K562 (cell line): Measurements from ENCODE around the gene EPHA2. TPM values are rescaled to one million over a fixed set of nuclear protein-coding genes. Genes with fewer than 3 reads are reported as not detected.
A peak's percentile ranks its signal among the peaks of the same experiment; 100 is the strongest.

Source experiments
- AFF1 ChIP-seq, 2 experiments: fragments of 450-650 bp; IDR thresholded peaks; 2 replicates each; pipeline ENCODE4 v1.6.1; 2018; ENCODE audit warnings: mild to moderate bottlenecking in 2 of 2, low read depth in 1 of 2; ENCODE audit not compliant: partially characterized antibody in 2 of 2
- ATF4 ChIP-seq: fragments of 450-650 bp; formaldehyde crosslinking; IDR thresholded peaks from 2 replicates; pipeline ENCODE4 v1.4.0; 2022; ENCODE audit warnings: mild to moderate bottlenecking, moderate library complexity
- BHLHE40 ChIP-seq: IDR thresholded peaks from 2 replicates; pipeline ENCODE4 v1.6.1; 2011; ENCODE audit warnings: low read length, improper control_type of control experiment
- DACH1 ChIP-seq: fragments of 450-650 bp; IDR thresholded peaks from 2 replicates; pipeline ENCODE4 v1.6.1; 2018; ENCODE audit not compliant: partially characterized antibody
- GABPA ChIP-seq: fragments of 200-800 bp; sonication (Bioruptor generic); conservative IDR thresholded peaks from 2 replicates; pipeline ENCODE4 v1.6.1; 2016; ENCODE audit warnings: low read depth, missing genetic modification characterization, missing compliant biosample characterization
- HDAC1 ChIP-seq, 2 experiments: fragments of 450-650 bp; IDR thresholded peaks; 2 replicates each; pipeline ENCODE4 v1.6.1; 2016 to 2017; ENCODE audit warnings: inconsistent platforms in 1 of 2, mild to moderate bottlenecking in 1 of 2, moderate library complexity in 1 of 2
- HDAC3 ChIP-seq: fragments of 450-650 bp; IDR thresholded peaks from 2 replicates; pipeline ENCODE4 v1.6.1; 2018; ENCODE audit warnings: borderline replicate concordance, mild to moderate bottlenecking, moderate library complexity; ENCODE audit not compliant: partially characterized antibody
- SMAD1 ChIP-seq: fragments of 150-350 bp; IDR thresholded peaks from 2 replicates; pipeline ENCODE4 v1.6.1; 2014; ENCODE audit warnings: low read length, low read depth; ENCODE audit not compliant: partially characterized antibody
- STAT6 ChIP-seq: sonication (generic); formaldehyde crosslinking; IDR thresholded peaks from 2 replicates; pipeline ENCODE4 v1.8.1; 2023; ENCODE audit warnings: mild to moderate bottlenecking, missing genetic modification reagents
- TFAM ChIP-seq: fragments of 250-450 bp; sonication (Bioruptor Pico); conservative IDR thresholded peaks from 2 replicates; pipeline ENCODE4 v1.5.0; 2021; ENCODE audit warnings: mild to moderate bottlenecking, moderate library complexity
- TSHZ1 ChIP-seq: fragments of 250-450 bp; sonication (Bioruptor Pico); IDR thresholded peaks from 2 replicates; pipeline ENCODE4 v1.4.0; 2020; ENCODE audit warnings: mild to moderate bottlenecking, moderate library complexity
- ZNF512 ChIP-seq: IDR thresholded peaks from 2 replicates; pipeline ENCODE4 v1.6.1; 2016; ENCODE audit warnings: missing genetic modification characterization, missing compliant biosample characterization
- polyA plus RNA-seq, 8 experiments: library from polyadenylated mRNA; depleted of rRNA in 4 of 8; stranded (reverse) in 5 of 8; unstranded in 3 of 8; fragments of >200 nt; fragmentation: Nextera tagmentation in 2 of 8; fragmentation: Illumina TruSeq in 1 of 8; extraction: Ambion mirVana in 2 of 8; extraction: Trizol in 1 of 8; gene quantifications; 2 replicates each; pipeline versions ENCODE4 v1.2.1 to v1.2.3, GENCODE V29; 2011 to 2014; ENCODE audit warnings: inconsistent platforms in 1 of 8, missing spikeins in 1 of 8
- total RNA-seq, 7 experiments: library from RNA; depleted of rRNA in 6 of 7; stranded (reverse); fragments of >200 nt in 6 of 7; fragmentation: Illumina TruSeq in 2 of 7; extraction: Trizol in 2 of 7; gene quantifications; 2 replicates each; pipeline versions ENCODE4 v1.2.1 to v1.2.3, GENCODE V29; 2011 to 2021; ENCODE audit warnings: low replicate concordance in 1 of 7
- TF ChIP-seq, protein P1 (sequence below): sonication (generic); formaldehyde crosslinking; IDR thresholded peaks from 2 replicates; pipeline ENCODE4 v1.9.0; 2022; ENCODE audit warnings: mild to moderate bottlenecking, missing genetic modification reagents

The EPHA2 gene
- total and polyA plus RNA-seq, 9 of the 15 experiments (the other 6 are each of a cell fraction or from before 2014, with no cell fraction given) = 0.04 to 0.40 (median 0.07) TPM; not detected in 4

DNA sequence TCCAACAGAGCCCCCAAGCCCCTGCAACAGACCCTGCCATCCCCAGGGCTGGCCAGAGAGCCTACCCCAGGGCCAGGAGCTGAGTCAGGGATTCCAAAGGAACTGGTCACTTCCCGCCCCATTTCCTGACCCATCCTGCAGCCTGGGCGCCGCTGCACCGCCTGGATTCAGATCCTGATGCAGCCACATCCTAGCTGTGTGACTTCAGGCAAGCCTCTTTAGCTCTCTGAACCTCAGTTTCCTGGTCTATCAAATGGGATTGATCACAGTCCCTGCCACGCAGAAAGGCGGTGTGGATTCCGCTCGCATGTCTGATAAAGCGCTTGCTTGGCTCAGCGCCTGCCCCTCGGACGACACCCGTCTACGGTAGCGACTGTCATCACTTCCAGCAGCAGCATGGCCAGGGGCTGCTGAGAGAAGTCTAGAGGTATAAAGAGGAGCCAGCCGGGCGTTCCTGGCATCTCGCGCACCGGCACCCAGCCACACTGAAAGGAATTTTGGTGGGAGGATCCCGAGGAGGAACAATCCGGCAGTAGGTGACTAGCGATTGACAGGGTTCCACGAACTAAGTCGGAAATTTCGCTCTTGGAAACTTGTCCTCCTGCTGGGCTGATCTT lies 10.1 kb downstream of the EPHA2 start (continued):
- 0 out of 2 replicates have a peak, but pooled peaks have one; percentile 36 for TF ChIP-seq STAT6
- TF ChIP-seq HDAC3 = no peak
- no peak for TF ChIP-seq TFAM (CRISPR knock-in tag)
- TF ChIP-seq ATF4 = no peak
- TF ChIP-seq SMAD1 = peak; percentile 7
- TF ChIP-seq HDAC1 (IDR thresholded peaks at IDR 0.05) = peak; percentile 7 to 77; a peak in 3 of 4 replicates
- no peak for TF ChIP-seq DACH1
- TF ChIP-seq, protein P1, sequence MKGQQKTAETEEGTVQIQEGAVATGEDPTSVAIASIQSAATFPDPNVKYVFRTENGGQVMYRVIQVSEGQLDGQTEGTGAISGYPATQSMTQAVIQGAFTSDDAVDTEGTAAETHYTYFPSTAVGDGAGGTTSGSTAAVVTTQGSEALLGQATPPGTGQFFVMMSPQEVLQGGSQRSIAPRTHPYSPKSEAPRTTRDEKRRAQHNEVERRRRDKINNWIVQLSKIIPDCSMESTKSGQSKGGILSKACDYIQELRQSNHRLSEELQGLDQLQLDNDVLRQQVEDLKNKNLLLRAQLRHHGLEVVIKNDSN (CRISPR knock-in tag) = no peak
- no peak for TF ChIP-seq ZNF512
- no peak for TF ChIP-seq TSHZ1 (CRISPR knock-in tag)
- TF ChIP-seq GABPA (tag) = no peak
- TF ChIP-seq AFF1 (IDR thresholded peaks at IDR 0.05; ENCODE audit: low read depth in 1 of 2, partially characterized antibody in 2 of 2) = no peak
- no peak for TF ChIP-seq BHLHE40
